Stimulated activated effector memory CD8-positive, alpha-beta T cell treated with anti-CD3 and anti-CD28 coated beads, Interleukin-12 subunit alpha, Interleukin-12 subunit beta, amount 100 ng/mL, for 72 hours (primary cell): ENCODE results near the gene RAB6A.
A peak's percentile ranks its signal among the peaks of the same experiment; 100 is the strongest.

Source experiments
- ATAC-seq: fragments of 150-1000 bp; cut with Tn5 transposase; 2 replicates; pipeline ENCODE4 v1.10.0; 2021
- DNase-seq, 2 donors: peaks; one replicate each; pipeline ENCODE4 v3.0.0; 2021 to 2022; ENCODE audit warnings: low spot score in 2 of 2
- H3K27ac Mint-ChIP-seq: one replicate; pipeline ENCODE4 v1.8.0; 2022; ENCODE audit warnings: mild to moderate bottlenecking, mixed read lengths
- H3K36me3 Mint-ChIP-seq: one replicate; pipeline ENCODE4 v1.8.0; 2022; ENCODE audit warnings: mild to moderate bottlenecking, mixed read lengths
- H3K4me1 Mint-ChIP-seq: one replicate; pipeline ENCODE4 v1.8.0; 2022; ENCODE audit warnings: mixed read lengths
- H3K4me3 Mint-ChIP-seq: one replicate; pipeline ENCODE4 v1.8.0; 2022; ENCODE audit warnings: mild to moderate bottlenecking, mixed read lengths
- H3K9me3 Mint-ChIP-seq: one replicate; pipeline ENCODE4 v1.8.0; 2022; ENCODE audit warnings: mixed read lengths

Gene RAB6A

DNA sequence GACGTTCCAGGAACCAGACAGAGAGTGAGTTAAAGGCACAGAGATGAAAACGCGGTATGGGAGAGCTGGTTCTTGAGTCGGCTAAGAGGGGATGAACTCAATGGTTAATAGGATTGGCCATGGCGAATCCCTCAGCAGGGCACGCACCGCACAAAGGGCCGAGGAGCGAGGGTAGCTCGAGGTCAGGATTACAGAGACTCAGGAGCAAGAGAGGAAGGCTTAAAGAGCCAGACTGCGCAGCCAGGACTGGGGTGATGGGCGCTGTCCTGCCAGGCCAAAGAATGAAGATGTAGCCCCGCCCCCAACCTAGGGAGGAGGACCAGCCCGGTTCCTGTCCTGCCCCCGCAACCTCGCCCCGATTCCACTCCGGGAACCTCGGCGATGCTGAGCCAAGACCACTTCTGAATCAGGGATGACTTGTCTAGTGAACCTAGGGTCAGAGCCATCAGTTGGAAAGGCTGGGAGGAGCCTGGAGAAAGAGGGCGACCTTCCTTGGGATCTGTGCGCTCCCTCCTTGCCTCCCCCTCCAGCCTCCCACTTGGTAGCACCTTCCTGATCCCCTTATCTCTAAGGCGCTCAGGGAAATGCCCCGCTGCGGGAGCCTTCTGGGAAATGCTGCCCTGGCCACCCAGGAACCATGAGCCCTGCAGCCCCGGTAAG lies 114.8 kb downstream of the RAB6A start, which contains the start of gene PLEKHB1:
TSS of gene PLEKHB1 (plus strand) at position 610 of the 660 bp plus-strand sequence. CDS start at position 638, 28 bp downstream.
- H3K4me3 Mint-ChIP-seq, result peak within 1 kb of the TSS; percentile 68
- peak within 1 kb of the TSS; percentile 84 for H3K27ac Mint-ChIP-seq
- ATAC-seq (no peak), DNase-seq (no peak)
- H3K36me3 Mint-ChIP-seq, result no peaks in the 10 kb centered on the region
- no peaks in the 10 kb centered on the region for H3K9me3 Mint-ChIP-seq
- H3K4me1 Mint-ChIP-seq, result peaks cover 32% of the 10 kb centered on the region

DNA sequence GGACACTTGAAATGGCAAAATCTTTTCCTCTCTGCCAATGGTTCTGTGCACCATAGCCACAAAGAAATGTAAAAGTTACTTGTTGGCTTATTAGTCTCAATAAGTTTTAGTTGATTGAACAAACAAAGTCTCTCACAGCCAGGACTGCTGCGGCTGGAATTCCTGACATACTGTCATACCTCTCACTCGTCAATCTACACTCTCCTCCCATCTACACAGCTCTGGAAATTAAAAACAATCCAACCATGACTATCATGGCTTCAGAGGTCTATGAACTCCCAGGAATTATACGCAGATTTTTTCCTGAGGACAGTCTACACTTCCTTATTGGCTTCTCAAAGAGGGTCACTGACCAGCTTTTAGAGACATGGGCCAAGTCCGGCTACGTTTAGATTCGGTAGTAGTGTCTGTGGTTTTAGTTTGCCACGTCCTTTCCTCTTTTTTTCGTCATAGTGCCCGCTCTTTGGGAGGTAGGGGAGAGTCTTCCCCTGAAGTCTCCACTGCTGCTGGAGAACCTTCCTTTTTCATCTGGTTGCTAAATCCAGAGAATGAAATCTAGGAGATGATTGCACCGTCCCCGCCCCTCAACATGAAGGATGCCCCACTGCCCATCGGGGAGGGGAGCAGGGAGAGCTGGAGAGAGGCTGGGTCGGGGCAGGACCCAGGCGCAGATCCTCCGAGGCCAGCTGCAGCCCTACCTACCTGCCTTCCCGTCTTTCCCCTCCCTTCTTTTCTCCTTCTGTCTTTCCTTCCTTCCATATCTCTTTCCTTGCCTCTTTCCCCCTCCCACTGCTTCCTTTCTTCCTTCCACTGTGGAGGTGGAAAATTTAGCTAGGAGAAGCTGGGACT lies 115.5 kb downstream of the RAB6A start:
- H3K9me3 Mint-ChIP-seq, result no peaks in the 10 kb centered on the region
- H3K4me3 Mint-ChIP-seq, result no peak overlapping the region
- ATAC-seq, result no peak
- no peak for DNase-seq
- H3K4me1 Mint-ChIP-seq, result peaks cover 32% of the 10 kb centered on the region
- no peak overlapping the region for H3K27ac Mint-ChIP-seq
- H3K36me3 Mint-ChIP-seq, result no peaks in the 10 kb centered on the region

- no peaks in the 10 kb centered on the region for H3K9me3 Mint-ChIP-seq
- DNase-seq (no peak), ATAC-seq (no peak)
- no peaks in the 10 kb centered on the region for H3K36me3 Mint-ChIP-seq
- no peak overlapping the region for H3K4me3 Mint-ChIP-seq
- peaks cover 13% of the 10 kb centered on the region for H3K4me1 Mint-ChIP-seq
- H3K27ac Mint-ChIP-seq, result no peak overlapping the region
Observed at GRCh38 chr11:73641668-73642067, 119.2 kb downstream of the RAB6A start.

- Mint-ChIP-seq H3K4me1 (peaks cover 5% of the 10 kb centered on the region), H3K9me3 (no peaks in the 10 kb centered on the region), H3K27ac (no peak overlapping the region), H3K36me3 (no peaks in the 10 kb centered on the region), H3K4me3 (no peak overlapping the region)
- DNase-seq, result no peak
- ATAC-seq, result no peak
Observed at GRCh38 chr11:73640592-73640991, 120.3 kb downstream of the RAB6A start.

DNA sequence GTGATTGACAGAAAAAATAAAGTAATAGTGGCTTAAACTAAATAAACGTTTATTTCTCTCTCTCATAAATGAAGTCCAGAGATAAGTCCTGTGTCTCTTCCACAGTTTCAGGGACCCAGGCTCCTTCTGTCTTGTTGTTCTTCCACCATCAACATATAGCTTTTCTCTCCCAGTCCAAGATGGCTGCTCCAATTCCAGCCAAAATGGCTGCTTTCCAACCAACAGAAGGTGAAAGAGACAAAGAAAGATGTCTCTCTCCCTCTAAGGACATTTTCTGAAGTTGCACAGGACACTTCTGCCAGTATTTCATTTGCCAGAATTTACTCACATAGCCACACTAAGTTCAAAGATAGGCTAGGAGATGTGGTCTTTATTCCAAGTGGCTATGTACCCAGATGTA lies 123.9 kb downstream of the RAB6A start:
- Mint-ChIP-seq H3K36me3 (no peaks in the 10 kb centered on the region), H3K4me1 (no peaks in the 10 kb centered on the region), H3K9me3 (no peaks in the 10 kb centered on the region), H3K27ac (no peak overlapping the region), H3K4me3 (no peak overlapping the region)
- ATAC-seq, result no peak
- no peak for DNase-seq

DNA sequence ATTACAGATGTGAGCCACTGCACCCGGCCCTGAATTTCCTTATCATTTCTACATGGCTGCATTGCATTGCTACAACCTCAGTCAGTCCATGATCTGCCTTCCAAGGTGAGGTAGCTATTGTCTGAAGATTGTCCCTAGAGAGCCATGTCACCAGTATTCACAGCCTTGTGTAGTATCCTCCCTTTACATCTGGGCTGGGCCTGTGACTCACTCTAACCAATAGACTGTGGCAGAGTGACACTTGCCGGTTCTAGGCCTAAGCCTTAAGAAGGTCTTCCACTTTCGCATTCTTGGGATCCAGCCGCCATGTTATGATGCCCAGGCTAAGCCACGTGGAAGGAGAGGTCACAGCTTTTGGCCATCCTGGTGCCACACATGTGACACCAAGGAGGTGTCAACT lies 124.6 kb downstream of the RAB6A start:
- H3K27ac Mint-ChIP-seq, result no peak overlapping the region
- H3K36me3 Mint-ChIP-seq, result no peaks in the 10 kb centered on the region
- no peak overlapping the region for H3K4me3 Mint-ChIP-seq
- H3K9me3 Mint-ChIP-seq, result no peaks in the 10 kb centered on the region
- H3K4me1 Mint-ChIP-seq, result no peaks in the 10 kb centered on the region
- no peak for DNase-seq
- ATAC-seq, result no peak

GRCh38 chr11:73635721-73636120 lies 125.2 kb downstream of the RAB6A start:
- DNase-seq (no peak), ATAC-seq (no peak)
- H3K36me3 Mint-ChIP-seq, result no peaks in the 10 kb centered on the region
- no peak overlapping the region for H3K4me3 Mint-ChIP-seq
- no peaks in the 10 kb centered on the region for H3K9me3 Mint-ChIP-seq
- H3K4me1 Mint-ChIP-seq, result no peaks in the 10 kb centered on the region
- no peak overlapping the region for H3K27ac Mint-ChIP-seq

DNA sequence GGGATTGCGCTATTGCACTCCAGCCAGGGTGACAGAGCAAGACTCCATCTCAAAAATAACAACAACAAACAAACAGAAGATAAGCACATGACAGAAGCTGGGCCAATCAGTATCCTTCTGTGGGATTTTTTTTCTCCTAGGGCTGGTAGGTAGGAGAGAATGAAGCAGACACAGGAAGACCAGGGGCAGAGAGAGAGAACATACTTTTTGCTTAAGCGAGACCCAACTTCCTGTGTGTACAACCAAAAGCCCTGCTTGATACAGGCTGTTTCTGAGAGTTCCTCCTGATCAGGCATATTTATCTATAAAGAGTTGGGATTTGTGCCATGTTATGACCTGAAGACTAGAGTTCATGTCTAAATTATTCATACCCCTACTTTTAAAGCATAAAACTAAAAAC lies 126.9 kb downstream of the RAB6A start:
- H3K27ac Mint-ChIP-seq, result no peak overlapping the region
- H3K4me1 Mint-ChIP-seq, result no peaks in the 10 kb centered on the region
- no peaks in the 10 kb centered on the region for H3K9me3 Mint-ChIP-seq
- ATAC-seq, result no peak
- no peak for DNase-seq
- no peaks in the 10 kb centered on the region for H3K36me3 Mint-ChIP-seq
- no peak overlapping the region for H3K4me3 Mint-ChIP-seq

- no peaks in the 10 kb centered on the region for H3K9me3 Mint-ChIP-seq
- ATAC-seq (no peak), DNase-seq (no peak)
- no peak overlapping the region for H3K4me3 Mint-ChIP-seq
- no peaks in the 10 kb centered on the region for H3K4me1 Mint-ChIP-seq
- no peaks in the 10 kb centered on the region for H3K36me3 Mint-ChIP-seq
- no peak overlapping the region for H3K27ac Mint-ChIP-seq
Observed at GRCh38 chr11:73632996-73633395, 127.9 kb downstream of the RAB6A start.

- DNase-seq, result no peak
- Mint-ChIP-seq H3K27ac (no peak overlapping the region), H3K4me3 (no peak overlapping the region), H3K36me3 (no peaks in the 10 kb centered on the region), H3K9me3 (no peaks in the 10 kb centered on the region), H3K4me1 (no peaks in the 10 kb centered on the region)
- no peak for ATAC-seq
Observed at GRCh38 chr11:73629907-73630306, 131.0 kb downstream of the RAB6A start.

GRCh38 chr11:73625696-73626318 lies 135.1 kb downstream of the RAB6A start:
- Mint-ChIP-seq H3K9me3 (no peaks in the 10 kb centered on the region), H3K4me3 (no peak overlapping the region), H3K27ac (no peak overlapping the region), H3K4me1 (no peaks in the 10 kb centered on the region), H3K36me3 (no peaks in the 10 kb centered on the region)
- DNase-seq, result peak; percentile 50 to 79
- peak; percentile 69 for ATAC-seq
